Keratinocyte (primary cell): ENCODE results near the gene BNC2. TPM values are rescaled to one million over a fixed set of nuclear protein-coding genes. Genes with fewer than 3 reads are reported as not detected.
"Not testable (repeated sequence)": the region's sequence is repeated elsewhere in the genome, so short reads cannot be mapped to it uniquely, and the experiment has no call there.

Experiments
- DNase-seq: peaks from one replicate; pipeline ENCODE4 v3.0.0-alpha.2; 2011; ENCODE audit warnings: low read depth, missing footprints, low spot score
- FAIRE-seq: peaks from 2 replicates; lab custom pipeline; 2011; peaks lifted over from hg19 to GRCh38; lab: Jason Lieb, UNC
- H2AFZ ChIP-seq: 2 replicates; pipeline ENCODE4 v1.6.0; 2012; ENCODE audit warnings: low read length, control low read depth, inconsistent platforms; ENCODE audit not compliant: control insufficient read depth
- H3K27ac ChIP-seq: 2 replicates; pipeline ENCODE4 v1.5.1; 2011; ENCODE audit warnings: low read length; ENCODE audit not compliant: control insufficient read depth, insufficient read depth
- H3K27me3 ChIP-seq: 3 replicates; pipeline ENCODE4 v1.6.0; 2011; ENCODE audit warnings: low read length; ENCODE audit not compliant: control insufficient read depth, insufficient read depth; ENCODE audit errors: extremely low read depth
- H3K36me3 ChIP-seq, 2 experiments: 2 replicates in 1 of 2; 3 replicates in 1 of 2; pipeline ENCODE4 v1.5.1; 2011; ENCODE audit warnings: low read length in 2 of 2, mild to moderate bottlenecking in 1 of 2; ENCODE audit not compliant: control insufficient read depth in 2 of 2, insufficient read depth in 2 of 2; ENCODE audit errors: extremely low read depth in 1 of 2
- H3K4me1 ChIP-seq: 3 replicates; pipeline ENCODE4 v1.5.1; 2011; ENCODE audit warnings: low read length; ENCODE audit not compliant: control insufficient read depth, insufficient read depth; ENCODE audit errors: extremely low read depth
- H3K4me2 ChIP-seq: 3 replicates; pipeline ENCODE4 v1.6.0; 2011; ENCODE audit warnings: low read depth, low read length; ENCODE audit not compliant: control insufficient read depth, insufficient read depth; ENCODE audit errors: extremely low read depth
- H3K4me3 ChIP-seq, 3 experiments: fragments of 200-600 bp in 1 of 3; sonication (generic) in 1 of 3; 2 replicates in 2 of 3; 3 replicates in 1 of 3; pipeline ENCODE4 v1.5.1; 2011 to 2016; ENCODE audit warnings: low read length in 3 of 3, mild to moderate bottlenecking in 3 of 3, control low read depth in 2 of 3, inconsistent platforms in 1 of 3, low read depth in 1 of 3, mixed read lengths in 1 of 3, mixed run types in 1 of 3, moderate library complexity in 1 of 3; ENCODE audit not compliant: control insufficient read depth in 2 of 3, insufficient read depth in 2 of 3; ENCODE audit errors: extremely low read depth in 1 of 3
- H3K79me2 ChIP-seq: 2 replicates; pipeline ENCODE4 v1.6.0; 2012; ENCODE audit warnings: low read length; ENCODE audit not compliant: control insufficient read depth, insufficient read depth
- H3K9ac ChIP-seq: 3 replicates; pipeline ENCODE4 v1.6.0; 2011; ENCODE audit warnings: low read length; ENCODE audit not compliant: control insufficient read depth, insufficient read depth; ENCODE audit errors: extremely low read depth
- H3K9me1 ChIP-seq: 3 replicates; pipeline ENCODE4 v1.6.0; 2011; ENCODE audit warnings: low read length; ENCODE audit not compliant: control insufficient read depth, insufficient read depth; ENCODE audit errors: extremely low read depth
- H3K9me3 ChIP-seq: 2 replicates; pipeline ENCODE4 v1.5.1; 2012; ENCODE audit warnings: low read depth, low read length; ENCODE audit not compliant: control insufficient read depth
- H4K20me1 ChIP-seq: 3 replicates; pipeline ENCODE4 v1.6.0; 2011; ENCODE audit warnings: low read length; ENCODE audit not compliant: control insufficient read depth, insufficient read depth; ENCODE audit errors: extremely low read depth
- EZH2 ChIP-seq: IDR thresholded peaks from one replicate; pipeline ENCODE4 v1.6.1; 2012; ENCODE audit warnings: inconsistent platforms, mild to moderate bottlenecking, low read length, moderate library complexity
- dilution Hi-C: fragments of 300-500 bp; cut with MboI; formaldehyde crosslinking; loops from one replicate; pipeline ENCODE4 v1.7.0; 2020; ENCODE audit warnings: low sequenced_read_pairs; ENCODE audit not compliant: extremely low pct_ligation_motif_present
- polyA plus RNA-seq, 5 experiments: library from polyadenylated mRNA; depleted of rRNA in 3 of 5; stranded (reverse) in 3 of 5; stranded (forward) in 1 of 5; unstranded in 1 of 5; fragments of >200 nt; gene quantifications; 1 replicate in 1 of 5; 2 replicates in 3 of 5; 3 replicates in 1 of 5; pipeline versions ENCODE4 v1.2.1 to v1.2.3, GENCODE V29; 2011 to 2012; ENCODE audit warnings: missing spikeins in 2 of 5, low read depth in 1 of 5, low replicate concordance in 1 of 5
- TF ChIP-seq, protein P1 (sequence below), 3 experiments: IDR thresholded peaks in 1 of 3; conservative IDR thresholded peaks in 1 of 3; optimal IDR thresholded peaks in 1 of 3; 2 replicates in 2 of 3; 3 replicates in 1 of 3; pipeline versions ENCODE3 to v1.5.1; 2011; ENCODE audit warnings: low read length in 3 of 3, mild to moderate bottlenecking in 3 of 3, moderate library complexity in 2 of 3, control low read depth in 1 of 3, inconsistent platforms in 1 of 3; ENCODE audit not compliant: insufficient read depth in 2 of 3; ENCODE audit errors: extremely low read depth in 1 of 3

The BNC2 gene
- polyA plus RNA-seq, 1 donor (not counting 4 experiments of a cell fraction or from before 2014, with no cell fraction given) = 1.1 TPM

DNA sequence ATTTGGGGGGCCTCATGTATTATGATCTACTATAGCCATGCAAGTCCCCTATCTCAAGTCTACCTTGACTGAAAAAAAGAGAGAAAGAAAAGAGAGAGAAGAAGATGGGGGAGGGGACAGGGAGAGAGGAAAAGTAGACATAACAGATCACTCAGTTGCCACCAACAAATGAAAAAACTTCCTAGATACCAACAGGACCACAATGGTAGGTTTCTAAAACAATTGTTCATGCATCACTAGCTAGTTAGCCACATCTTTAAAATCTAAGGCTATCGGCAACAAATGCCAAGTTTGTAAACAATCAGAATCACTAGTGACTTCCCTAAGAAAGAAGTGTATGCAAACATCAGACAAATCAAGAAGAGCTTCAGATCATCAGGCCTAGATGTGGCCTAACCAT lies 328.2 kb downstream of the BNC2 start:
- H3K4me2 ChIP-seq = no peak overlapping the region
- H3K27ac ChIP-seq = no peak overlapping the region
- dilution Hi-C loops = no loop called here
- no peaks in the 10 kb centered on the region for H3K9me1 ChIP-seq
- FAIRE-seq (no peak), DNase-seq (no peak)
- no peak overlapping the region for H3K9ac ChIP-seq
- H4K20me1 ChIP-seq = no peaks in the 10 kb centered on the region
- H3K79me2 ChIP-seq = no peaks in the 10 kb centered on the region
- H3K4me1 ChIP-seq = no peaks in the 10 kb centered on the region
- H3K27me3 ChIP-seq = no peaks in the 10 kb centered on the region
- TF ChIP-seq, protein P1, sequence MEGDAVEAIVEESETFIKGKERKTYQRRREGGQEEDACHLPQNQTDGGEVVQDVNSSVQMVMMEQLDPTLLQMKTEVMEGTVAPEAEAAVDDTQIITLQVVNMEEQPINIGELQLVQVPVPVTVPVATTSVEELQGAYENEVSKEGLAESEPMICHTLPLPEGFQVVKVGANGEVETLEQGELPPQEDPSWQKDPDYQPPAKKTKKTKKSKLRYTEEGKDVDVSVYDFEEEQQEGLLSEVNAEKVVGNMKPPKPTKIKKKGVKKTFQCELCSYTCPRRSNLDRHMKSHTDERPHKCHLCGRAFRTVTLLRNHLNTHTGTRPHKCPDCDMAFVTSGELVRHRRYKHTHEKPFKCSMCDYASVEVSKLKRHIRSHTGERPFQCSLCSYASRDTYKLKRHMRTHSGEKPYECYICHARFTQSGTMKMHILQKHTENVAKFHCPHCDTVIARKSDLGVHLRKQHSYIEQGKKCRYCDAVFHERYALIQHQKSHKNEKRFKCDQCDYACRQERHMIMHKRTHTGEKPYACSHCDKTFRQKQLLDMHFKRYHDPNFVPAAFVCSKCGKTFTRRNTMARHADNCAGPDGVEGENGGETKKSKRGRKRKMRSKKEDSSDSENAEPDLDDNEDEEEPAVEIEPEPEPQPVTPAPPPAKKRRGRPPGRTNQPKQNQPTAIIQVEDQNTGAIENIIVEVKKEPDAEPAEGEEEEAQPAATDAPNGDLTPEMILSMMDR (optimal IDR thresholded peaks at IDR 0.05 in 1 of 3, IDR thresholded peaks at IDR 0.05 in 1 of 3, conservative IDR thresholded peaks at IDR 0.05 in 1 of 3; ENCODE audit: extremely low read depth in 1 of 3, insufficient read depth in 2 of 3, low read length in 3 of 3) = no peak
- TF ChIP-seq EZH2 = no peak
- H2AFZ ChIP-seq = no peak overlapping the region
- no peaks in the 10 kb centered on the region for H3K36me3 ChIP-seq
- no peak overlapping the region for H3K4me3 ChIP-seq
- H3K9me3 ChIP-seq = no peaks in the 10 kb centered on the region

GRCh38 chr9:16540743-16541613 lies 329.5 kb downstream of the BNC2 start:
- no peak overlapping the region for H2AFZ ChIP-seq
- no peaks in the 10 kb centered on the region for H3K9me1 ChIP-seq
- H3K4me1 ChIP-seq = no peaks in the 10 kb centered on the region
- no peak overlapping the region for H3K9ac ChIP-seq
- no peaks in the 10 kb centered on the region for H3K27me3 ChIP-seq
- no peak overlapping the region for H3K27ac ChIP-seq
- no peaks in the 10 kb centered on the region for H3K9me3 ChIP-seq
- no peaks in the 10 kb centered on the region for H3K79me2 ChIP-seq
- no peak overlapping the region for H3K4me3 ChIP-seq
- DNase-seq (no peak), FAIRE-seq (peak; percentile 55)
- dilution Hi-C loops = no loop called here
- H4K20me1 ChIP-seq = no peaks in the 10 kb centered on the region
- TF ChIP-seq, protein P1 (optimal IDR thresholded peaks at IDR 0.05 in 1 of 3, IDR thresholded peaks at IDR 0.05 in 1 of 3, conservative IDR thresholded peaks at IDR 0.05 in 1 of 3; ENCODE audit: extremely low read depth in 1 of 3, insufficient read depth in 2 of 3, low read length in 3 of 3) = no peak
- TF ChIP-seq EZH2 = no peak
- no peak overlapping the region for H3K4me2 ChIP-seq
- no peaks in the 10 kb centered on the region for H3K36me3 ChIP-seq

GRCh38 chr9:16539626-16540025 lies 330.8 kb downstream of the BNC2 start:
- H3K4me1 ChIP-seq = not testable (repeated sequence)

More at GRCh38 chr9:16539626-16540025, 330.8 kb downstream of the BNC2 start:
- H3K27ac ChIP-seq, H4K20me1 ChIP-seq, H3K9me3 ChIP-seq, H3K9ac ChIP-seq, H3K27me3 ChIP-seq, H3K79me2 ChIP-seq, H3K4me3 ChIP-seq, H3K4me2 ChIP-seq, H3K9me1 ChIP-seq, dilution Hi-C loops, DNase-seq, H2AFZ ChIP-seq, FAIRE-seq, H3K36me3 ChIP-seq: not testable (repeated sequence)
